ENCODE results near the gene TANC1. TPM values are rescaled to one million over a fixed set of nuclear protein-coding genes. Genes with fewer than 3 reads are reported as not detected.

Gene TANC1
- total RNA-seq, 4 donors from 2014 or later = 20.6 to 64.8 (median 31.5) TPM

- TF ChIP-seq, protein P1, sequence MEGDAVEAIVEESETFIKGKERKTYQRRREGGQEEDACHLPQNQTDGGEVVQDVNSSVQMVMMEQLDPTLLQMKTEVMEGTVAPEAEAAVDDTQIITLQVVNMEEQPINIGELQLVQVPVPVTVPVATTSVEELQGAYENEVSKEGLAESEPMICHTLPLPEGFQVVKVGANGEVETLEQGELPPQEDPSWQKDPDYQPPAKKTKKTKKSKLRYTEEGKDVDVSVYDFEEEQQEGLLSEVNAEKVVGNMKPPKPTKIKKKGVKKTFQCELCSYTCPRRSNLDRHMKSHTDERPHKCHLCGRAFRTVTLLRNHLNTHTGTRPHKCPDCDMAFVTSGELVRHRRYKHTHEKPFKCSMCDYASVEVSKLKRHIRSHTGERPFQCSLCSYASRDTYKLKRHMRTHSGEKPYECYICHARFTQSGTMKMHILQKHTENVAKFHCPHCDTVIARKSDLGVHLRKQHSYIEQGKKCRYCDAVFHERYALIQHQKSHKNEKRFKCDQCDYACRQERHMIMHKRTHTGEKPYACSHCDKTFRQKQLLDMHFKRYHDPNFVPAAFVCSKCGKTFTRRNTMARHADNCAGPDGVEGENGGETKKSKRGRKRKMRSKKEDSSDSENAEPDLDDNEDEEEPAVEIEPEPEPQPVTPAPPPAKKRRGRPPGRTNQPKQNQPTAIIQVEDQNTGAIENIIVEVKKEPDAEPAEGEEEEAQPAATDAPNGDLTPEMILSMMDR (IDR thresholded peaks at IDR 0.05; ENCODE audit: low read depth) = no peak
Observed at GRCh38 chr2:159094173-159094737, 125.8 kb downstream of the TANC1 start.

- TF ChIP-seq, protein P1 (IDR thresholded peaks at IDR 0.05; ENCODE audit: low read depth) = no peak
Observed at GRCh38 chr2:159095813-159096212, 127.4 kb downstream of the TANC1 start.

DNA sequence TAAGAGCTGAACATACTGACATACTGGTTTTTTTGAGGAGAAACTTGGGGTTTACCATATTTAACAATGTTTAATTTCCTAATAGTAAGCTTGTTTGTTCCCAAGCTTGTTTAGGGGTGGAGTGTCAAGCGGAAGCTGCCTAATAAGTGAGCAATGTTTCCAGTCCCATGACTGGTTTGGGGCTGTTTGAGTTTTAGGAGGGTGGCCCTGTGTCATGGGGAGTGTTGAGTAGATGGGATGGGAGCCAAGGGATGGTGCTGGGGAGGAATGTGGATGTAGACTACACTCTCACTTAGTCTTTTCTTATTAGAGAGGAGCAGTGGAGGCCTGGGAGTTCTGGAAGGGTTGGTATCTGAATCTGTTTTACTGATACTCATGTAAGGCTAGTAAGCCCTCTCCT is 128.5 kb downstream of the TANC1 start:
- TF ChIP-seq, protein P1 (IDR thresholded peaks at IDR 0.05; ENCODE audit: low read depth) = no peak

DNA sequence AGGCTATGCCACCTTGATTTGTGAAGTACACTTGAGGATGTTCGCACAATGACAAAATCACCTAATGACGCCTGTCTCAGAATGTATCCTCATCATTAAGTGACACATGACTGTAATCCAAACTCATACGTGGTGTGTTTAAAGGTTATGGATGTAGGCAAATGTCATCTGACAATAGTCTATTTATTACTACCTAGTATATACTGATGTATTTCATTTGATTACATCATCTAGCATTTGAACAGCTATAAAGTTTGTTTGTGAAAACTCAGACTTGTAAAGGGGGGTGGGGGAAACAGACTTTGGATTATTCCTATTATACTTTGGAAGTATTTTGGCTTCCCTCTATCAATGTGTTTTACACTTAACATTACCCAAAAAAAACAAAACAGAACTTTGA is 129.9 kb downstream of the TANC1 start:
- TF ChIP-seq, protein P1 (IDR thresholded peaks at IDR 0.05; ENCODE audit: low read depth) = no peak

GRCh38 chr2:159098921-159099411 is 130.5 kb downstream of the TANC1 start:
- TF ChIP-seq, protein P1 (IDR thresholded peaks at IDR 0.05; ENCODE audit: low read depth) = no peak

DNA sequence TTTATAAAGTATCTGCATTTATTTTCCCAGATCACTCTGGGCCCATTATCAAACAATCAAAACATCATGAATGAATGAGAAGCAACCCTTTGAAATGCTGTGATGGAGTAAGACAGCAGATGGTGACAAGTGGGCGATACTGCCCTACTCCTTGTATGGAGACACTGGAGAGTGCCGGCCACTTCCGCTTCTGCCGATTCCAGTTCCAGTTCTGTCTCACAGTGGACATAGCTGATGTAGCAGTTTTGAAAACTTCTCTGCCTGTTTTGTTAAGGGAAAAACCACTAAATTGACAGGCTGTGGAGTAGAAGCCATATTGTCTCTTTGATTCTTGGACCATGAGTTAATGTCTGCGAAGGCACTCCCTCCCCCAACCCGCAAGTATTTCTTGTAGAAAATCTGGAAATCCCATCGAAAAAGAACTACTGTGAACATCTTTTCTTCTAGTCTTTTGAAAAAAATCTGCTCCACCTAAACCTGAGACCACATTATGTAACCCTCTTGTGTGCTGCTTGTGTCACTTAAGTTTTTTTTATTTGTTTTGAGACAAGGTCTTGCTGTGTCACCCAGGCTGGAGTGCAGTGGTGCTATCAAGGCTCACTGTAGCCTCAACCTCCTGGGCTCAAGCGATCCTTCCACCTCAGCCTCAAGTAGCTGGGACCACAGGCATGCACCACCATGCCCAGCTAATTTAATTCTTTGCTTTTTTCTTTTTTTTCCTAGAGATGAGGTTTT is 133.5 kb downstream of the TANC1 start:
- TF ChIP-seq, protein P1 (IDR thresholded peaks at IDR 0.05; ENCODE audit: low read depth) = no peak

DNA sequence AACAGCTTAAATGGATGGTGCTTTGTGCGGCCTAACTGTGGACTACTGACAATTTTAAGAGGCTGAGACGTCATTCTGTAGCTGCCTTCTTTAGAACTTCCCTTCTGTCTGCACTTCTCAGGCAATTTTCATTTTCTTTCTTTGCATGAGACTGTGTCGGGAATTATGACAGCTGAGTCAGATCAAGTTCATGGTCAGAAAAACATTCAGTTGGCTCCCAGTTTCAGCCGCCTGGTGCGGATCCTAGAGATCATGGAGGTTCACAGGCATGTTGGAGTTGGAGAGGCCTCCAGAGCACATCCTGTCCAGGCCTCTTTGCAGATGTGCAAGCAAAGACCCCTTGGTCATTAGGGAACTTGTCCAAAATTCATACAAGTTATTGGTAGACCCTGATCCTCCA is 135.0 kb downstream of the TANC1 start:
- TF ChIP-seq, protein P1 (IDR thresholded peaks at IDR 0.05; ENCODE audit: low read depth) = no peak

Measured in subcutaneous adipose tissue (tissue), 4 donors.